ENCODE measurements around the gene ZFHX3. TPM values are rescaled to one million over a fixed set of nuclear protein-coding genes. Genes with fewer than 3 reads are reported as not detected.

ZFHX3 gene
- total RNA-seq, 1 donor from 2014 or later = 48.5 TPM

- TF ChIP-seq CTCF (conservative IDR thresholded peaks at IDR 0.05) = no peak
- no peaks in the 10 kb centered on the region for H3K36me3 Mint-ChIP-seq
- peaks cover 31% of the 10 kb centered on the region for H3K4me1 Mint-ChIP-seq (ENCODE audit: unreplicated experiment)
- H3K9me3 Mint-ChIP-seq = no peaks in the 10 kb centered on the region
- no peak for DNase-seq (ENCODE audit: extremely low spot score, unreplicated experiment)
- H3K4me3 Mint-ChIP-seq = no peak overlapping the region
- H3K27me3 Mint-ChIP-seq = no peaks in the 10 kb centered on the region
- no peak overlapping the region for H3K27ac Mint-ChIP-seq
Measured at GRCh38 chr16:73053038-73053363, 5.1 kb upstream of the ZFHX3 start.

- H3K27ac Mint-ChIP-seq = no peak overlapping the region
- no peak overlapping the region for H3K4me3 Mint-ChIP-seq
- H3K27me3 Mint-ChIP-seq = no peaks in the 10 kb centered on the region
- H3K4me1 Mint-ChIP-seq (ENCODE audit: unreplicated experiment) = peaks cover 31% of the 10 kb centered on the region
- no peaks in the 10 kb centered on the region for H3K36me3 Mint-ChIP-seq
- no peak for DNase-seq (ENCODE audit: extremely low spot score, unreplicated experiment)
- TF ChIP-seq CTCF (conservative IDR thresholded peaks at IDR 0.05) = no peak
- H3K9me3 Mint-ChIP-seq = no peaks in the 10 kb centered on the region
Measured at GRCh38 chr16:73052576-73052975, 4.6 kb upstream of the ZFHX3 start.

- no peak overlapping the region for H3K27ac Mint-ChIP-seq
- H3K27me3 Mint-ChIP-seq = no peaks in the 10 kb centered on the region
- no peaks in the 10 kb centered on the region for H3K36me3 Mint-ChIP-seq
- H3K4me1 Mint-ChIP-seq (ENCODE audit: unreplicated experiment) = peaks cover 36% of the 10 kb centered on the region
- no peak overlapping the region for H3K4me3 Mint-ChIP-seq
- no peak for DNase-seq (ENCODE audit: extremely low spot score, unreplicated experiment)
- no peaks in the 10 kb centered on the region for H3K9me3 Mint-ChIP-seq
- no peak for TF ChIP-seq CTCF (conservative IDR thresholded peaks at IDR 0.05)
Measured at GRCh38 chr16:73051961-73052360, 4.0 kb upstream of the ZFHX3 start.

GRCh38 chr16:73051226-73051625 is 3.3 kb upstream of the ZFHX3 start:
- no peaks in the 10 kb centered on the region for H3K9me3 Mint-ChIP-seq
- TF ChIP-seq CTCF (conservative IDR thresholded peaks at IDR 0.05) = peak; percentile 12
- peaks cover 41% of the 10 kb centered on the region for H3K4me1 Mint-ChIP-seq (ENCODE audit: unreplicated experiment)
- H3K27ac Mint-ChIP-seq = no peak overlapping the region
- DNase-seq (ENCODE audit: extremely low spot score, unreplicated experiment) = no peak
- no peaks in the 10 kb centered on the region for H3K27me3 Mint-ChIP-seq
- no peak overlapping the region for H3K4me3 Mint-ChIP-seq
- H3K36me3 Mint-ChIP-seq = no peaks in the 10 kb centered on the region

GRCh38 chr16:73050201-73051099 is 2.5 kb upstream of the ZFHX3 start:
- TF ChIP-seq CTCF (conservative IDR thresholded peaks at IDR 0.05) = peak; percentile 12
- H3K4me3 Mint-ChIP-seq = no peak overlapping the region
- DNase-seq (ENCODE audit: extremely low spot score, unreplicated experiment) = no peak
- H3K27ac Mint-ChIP-seq = no peak overlapping the region
- no peaks in the 10 kb centered on the region for H3K36me3 Mint-ChIP-seq
- H3K4me1 Mint-ChIP-seq (ENCODE audit: unreplicated experiment) = peaks cover 39% of the 10 kb centered on the region
- H3K9me3 Mint-ChIP-seq = no peaks in the 10 kb centered on the region
- H3K27me3 Mint-ChIP-seq = no peaks in the 10 kb centered on the region

Measured in type B pancreatic cell (in vitro differentiated cells).